SU-DHL-6 (cell line): ENCODE results near the gene CYP4F22.

Experiments
- H2AFZ ChIP-seq: fragments of 200-600 bp; sonication (generic); 2 replicates; pipeline ENCODE4 v1.6.1; 2014; ENCODE audit warnings: low read depth, mild to moderate bottlenecking, moderate library complexity, mixed read lengths, antibody characterized with exemption, low read length; ENCODE audit not compliant: severe bottlenecking
- H3F3A ChIP-seq: fragments of 200-600 bp; shearing (Covaris generic); 2 replicates; pipeline ENCODE4 v1.6.0; 2016; ENCODE audit warnings: antibody characterized with exemption, mild to moderate bottlenecking; ENCODE audit not compliant: insufficient read depth
- H3K27ac ChIP-seq: fragments of 200-600 bp; sonication (generic); 2 replicates; pipeline ENCODE4 v1.5.1; 2016; ENCODE audit warnings: low read depth, mild to moderate bottlenecking, low read length, moderate library complexity, mixed read lengths
- H3K27me3 ChIP-seq: fragments of 200-600 bp; sonication (generic), shearing (Covaris generic); 2 replicates; pipeline ENCODE4 v1.6.0; 2014; ENCODE audit warnings: mild to moderate bottlenecking, low read length
- H3K36me3 ChIP-seq: fragments of 200-600 bp; sonication (generic); 2 replicates; pipeline ENCODE4 v1.6.1; 2014; ENCODE audit warnings: mild to moderate bottlenecking, low read length, mixed read lengths
- H3K4me2 ChIP-seq: fragments of 300-600, 200-600 bp; shearing (Covaris generic), sonication (generic); 2 replicates; pipeline ENCODE4 v1.6.0; 2014; ENCODE audit warnings: low read length, low read depth, mild to moderate bottlenecking; ENCODE audit not compliant: poor library complexity, severe bottlenecking
- H3K4me3 ChIP-seq: fragments of 200-600 bp; sonication (generic); 2 replicates; pipeline ENCODE4 v1.5.1; 2014; ENCODE audit warnings: antibody characterized with exemption, low read length, mild to moderate bottlenecking, mixed read lengths; ENCODE audit not compliant: insufficient read depth, poor library complexity, severe bottlenecking
- H3K79me2 ChIP-seq: fragments of 200-600 bp; sonication (generic); 2 replicates; pipeline ENCODE4 v1.6.1; 2014; ENCODE audit warnings: mild to moderate bottlenecking, low read length, moderate library complexity; ENCODE audit not compliant: insufficient read depth
- H3K9ac ChIP-seq: fragments of 200-600 bp; sonication (generic); 2 replicates; pipeline ENCODE4 v1.7.0; 2014; ENCODE audit warnings: mild to moderate bottlenecking, low read length
- H3K9me2 ChIP-seq: fragments of 200-600 bp; sonication (generic); replicated peaks from 2 replicates; pipeline ENCODE4 v1.6.1; 2014; ENCODE audit warnings: low read length; ENCODE audit not compliant: insufficient read depth
- H3K9me3 ChIP-seq: fragments of 200-600 bp; sonication (generic); 2 replicates; pipeline ENCODE4 v1.6.1; 2014; ENCODE audit warnings: low read length, mixed read lengths; ENCODE audit not compliant: insufficient read depth
- H4K20me1 ChIP-seq: fragments of 200-600 bp; sonication (generic); 2 replicates; pipeline ENCODE4 v1.6.1; 2014; ENCODE audit warnings: low read depth, mild to moderate bottlenecking, antibody characterized with exemption, low read length, moderate library complexity, mixed read lengths
- EZH2phosphoT487 ChIP-seq: fragments of 200-600 bp; sonication (generic), shearing (Covaris generic); conservative IDR thresholded peaks from 2 replicates; pipeline ENCODE4 v1.6.1; 2018; ENCODE audit warnings: mild to moderate bottlenecking, antibody characterized with exemption, low read length, moderate library complexity, mixed read lengths
- TF ChIP-seq, protein P1 (sequence below): fragments of 200-600 bp; sonication (generic); IDR thresholded peaks from one replicate; pipeline ENCODE4 v1.5.1; 2017; ENCODE audit warnings: antibody characterized with exemption, mild to moderate bottlenecking, low read length, moderate library complexity; ENCODE audit not compliant: insufficient read depth, poor library complexity, severe bottlenecking

CYP4F22 gene

DNA sequence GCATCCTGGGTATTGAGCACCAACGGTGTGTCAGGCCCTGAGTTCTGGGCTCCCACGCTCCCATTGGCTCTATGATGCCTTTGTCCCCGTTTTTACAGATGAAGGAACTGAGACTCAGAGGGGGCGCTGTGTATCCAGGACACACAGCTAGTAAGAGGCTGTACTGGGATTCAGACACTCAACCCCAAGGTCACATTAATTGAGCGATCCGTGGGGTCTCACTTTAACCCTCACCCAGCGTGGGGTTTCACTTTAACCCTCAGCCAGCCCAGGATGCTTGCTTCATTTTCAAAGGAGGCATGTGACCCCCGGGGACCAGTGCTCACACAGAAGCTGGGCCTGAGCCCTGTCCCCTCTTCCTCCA is 42.6 kb downstream of the CYP4F22 start:
- TF ChIP-seq, protein P1, sequence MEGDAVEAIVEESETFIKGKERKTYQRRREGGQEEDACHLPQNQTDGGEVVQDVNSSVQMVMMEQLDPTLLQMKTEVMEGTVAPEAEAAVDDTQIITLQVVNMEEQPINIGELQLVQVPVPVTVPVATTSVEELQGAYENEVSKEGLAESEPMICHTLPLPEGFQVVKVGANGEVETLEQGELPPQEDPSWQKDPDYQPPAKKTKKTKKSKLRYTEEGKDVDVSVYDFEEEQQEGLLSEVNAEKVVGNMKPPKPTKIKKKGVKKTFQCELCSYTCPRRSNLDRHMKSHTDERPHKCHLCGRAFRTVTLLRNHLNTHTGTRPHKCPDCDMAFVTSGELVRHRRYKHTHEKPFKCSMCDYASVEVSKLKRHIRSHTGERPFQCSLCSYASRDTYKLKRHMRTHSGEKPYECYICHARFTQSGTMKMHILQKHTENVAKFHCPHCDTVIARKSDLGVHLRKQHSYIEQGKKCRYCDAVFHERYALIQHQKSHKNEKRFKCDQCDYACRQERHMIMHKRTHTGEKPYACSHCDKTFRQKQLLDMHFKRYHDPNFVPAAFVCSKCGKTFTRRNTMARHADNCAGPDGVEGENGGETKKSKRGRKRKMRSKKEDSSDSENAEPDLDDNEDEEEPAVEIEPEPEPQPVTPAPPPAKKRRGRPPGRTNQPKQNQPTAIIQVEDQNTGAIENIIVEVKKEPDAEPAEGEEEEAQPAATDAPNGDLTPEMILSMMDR, result no peak
- TF ChIP-seq EZH2phosphoT487, result no peak
- no peak overlapping the region for H3K4me3 ChIP-seq
- H3K9me2 ChIP-seq, result no peaks in the 10 kb centered on the region
- H3K27ac ChIP-seq, result no peak overlapping the region
- no peaks in the 10 kb centered on the region for H3K36me3 ChIP-seq
- no peaks in the 10 kb centered on the region for H3K79me2 ChIP-seq
- no peaks in the 10 kb centered on the region for H3F3A ChIP-seq
- no peaks in the 10 kb centered on the region for H3K9me3 ChIP-seq
- H3K4me2 ChIP-seq, result no peak overlapping the region
- H3K27me3 ChIP-seq, result no peaks in the 10 kb centered on the region
- H2AFZ ChIP-seq, result no peak overlapping the region
- no peak overlapping the region for H3K9ac ChIP-seq
- H4K20me1 ChIP-seq, result no peaks in the 10 kb centered on the region

DNA sequence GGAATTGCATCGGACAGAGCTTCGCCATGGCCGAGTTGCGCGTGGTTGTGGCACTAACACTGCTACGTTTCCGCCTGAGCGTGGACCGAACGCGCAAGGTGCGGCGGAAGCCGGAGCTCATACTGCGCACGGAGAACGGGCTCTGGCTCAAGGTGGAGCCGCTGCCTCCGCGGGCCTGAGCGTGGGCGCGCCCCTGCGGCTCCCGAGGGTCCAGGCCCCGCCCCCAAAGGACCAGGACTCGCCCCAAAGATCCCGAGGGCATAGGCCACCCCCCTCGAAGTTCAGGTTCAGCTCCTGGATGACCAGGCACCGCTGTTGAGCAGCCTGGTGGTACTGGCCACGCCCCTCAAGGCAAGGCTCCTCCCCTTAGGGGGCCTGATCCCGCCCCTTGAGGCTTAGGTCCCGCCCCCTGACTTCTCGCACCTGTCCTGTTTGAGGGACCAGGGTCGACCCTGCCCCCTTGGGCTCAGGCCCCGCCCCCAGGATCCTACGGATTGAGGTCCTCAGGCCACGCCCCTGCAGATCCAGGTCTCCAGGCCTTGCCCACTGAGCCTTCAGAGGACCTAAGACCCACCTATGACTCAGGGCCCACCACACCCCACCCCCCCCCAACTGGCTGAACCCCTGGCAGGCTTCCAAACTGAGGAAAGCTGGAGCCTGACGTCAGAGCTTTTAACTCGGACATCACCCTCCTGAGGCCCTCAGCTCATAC is 43.1 kb downstream of the CYP4F22 start:
- Histone ChIP-seq H3K27ac (no peak overlapping the region), H3K9ac (no peak overlapping the region), H2AFZ (no peak overlapping the region), H3K27me3 (no peaks in the 10 kb centered on the region), H3K9me3 (no peaks in the 10 kb centered on the region), H3K9me2 (no peaks in the 10 kb centered on the region), H3K36me3 (no peaks in the 10 kb centered on the region), H3F3A (no peaks in the 10 kb centered on the region), H4K20me1 (no peaks in the 10 kb centered on the region), H3K79me2 (no peaks in the 10 kb centered on the region), H3K4me3 (no peak overlapping the region), H3K4me2 (no peak overlapping the region)
- TF ChIP-seq EZH2phosphoT487, result no peak
- TF ChIP-seq, protein P1, result no peak

DNA sequence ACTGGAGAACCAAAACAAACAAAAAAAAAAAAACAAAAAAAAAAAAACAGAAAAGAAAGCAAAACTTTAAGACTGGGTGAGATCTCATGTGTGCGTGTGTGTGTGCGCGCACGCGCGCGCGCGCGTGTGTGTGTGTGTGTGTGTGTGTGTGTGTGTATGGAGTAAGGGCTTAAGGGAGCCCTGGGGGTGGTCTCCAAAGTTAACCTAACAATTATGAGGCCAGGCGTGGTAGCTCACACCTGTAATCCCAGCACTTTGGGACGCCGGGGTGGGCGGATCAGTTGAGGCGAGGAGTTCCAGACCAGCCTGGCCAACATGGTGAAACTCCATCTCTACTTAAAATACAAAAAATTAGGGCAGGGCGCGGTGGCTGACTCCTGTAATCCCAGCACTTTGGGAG is 46.7 kb downstream of the CYP4F22 start:
- H3F3A ChIP-seq, result no peaks in the 10 kb centered on the region
- H4K20me1 ChIP-seq, result no peaks in the 10 kb centered on the region
- no peaks in the 10 kb centered on the region for H3K9me2 ChIP-seq
- no peak overlapping the region for H3K9ac ChIP-seq
- H3K27ac ChIP-seq, result no peak overlapping the region
- no peaks in the 10 kb centered on the region for H3K27me3 ChIP-seq
- no peaks in the 10 kb centered on the region for H3K79me2 ChIP-seq
- no peak overlapping the region for H2AFZ ChIP-seq
- H3K4me3 ChIP-seq, result no peak overlapping the region
- H3K9me3 ChIP-seq, result no peaks in the 10 kb centered on the region
- no peaks in the 10 kb centered on the region for H3K36me3 ChIP-seq
- TF ChIP-seq EZH2phosphoT487, result no peak
- TF ChIP-seq, protein P1, result no peak
- no peak overlapping the region for H3K4me2 ChIP-seq
